ENCODE measurements around the gene ATF6. TPM values are rescaled to one million over a fixed set of nuclear protein-coding genes. Genes with fewer than 3 reads are reported as not detected.

Gene ATF6
- total RNA-seq, 4 donors from 2014 or later: 13.4 to 24.8 (median 17.6) TPM

- WGBS, 2 donors: 92 to 93% methylated on average over 3 of the region's 3 CpGs
These were observed 186.6 kb downstream of the ATF6 start for GRCh38 chr1:161952607-161953172.

DNA sequence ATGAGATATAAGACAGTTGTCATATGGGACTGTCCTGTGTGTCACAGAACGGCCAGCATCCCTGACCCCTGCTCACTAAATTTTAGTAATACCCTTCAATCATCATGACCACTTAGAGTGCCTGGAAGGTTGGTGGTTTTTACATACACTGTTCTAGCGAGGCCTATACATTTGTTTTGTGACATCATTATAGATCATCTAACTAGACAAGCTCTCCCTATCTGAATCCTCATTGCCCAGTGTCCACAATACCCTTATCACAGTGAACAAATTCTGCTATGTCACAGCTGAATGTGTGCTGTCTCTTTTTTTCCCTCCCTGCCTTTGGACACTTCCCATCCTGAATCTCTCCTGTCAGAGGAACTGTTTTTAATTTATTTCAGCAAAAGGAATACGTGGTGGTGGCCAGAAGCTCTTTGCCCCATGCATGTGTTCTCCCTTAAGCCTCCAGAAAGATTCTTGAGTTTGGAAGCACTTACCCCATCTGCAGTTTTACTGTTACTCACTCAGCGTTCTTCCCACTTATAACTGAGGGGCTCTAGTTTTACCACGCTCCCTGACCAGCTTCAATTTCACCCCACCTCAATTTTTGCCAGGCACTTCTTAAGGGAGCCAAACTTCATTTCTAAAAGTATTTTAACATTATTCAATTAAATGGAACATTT lies 187.3 kb downstream of the ATF6 start:
- Histone ChIP-seq H3K27ac (no peak overlapping the region), H3K27me3 (no peaks in the 10 kb centered on the region), H3K4me1 (peaks cover 0 to 48% (median 7%) of the 10 kb centered on the region in 3 donors), H3K36me3 (peaks cover 0 to 1% (median 0%) of the 10 kb centered on the region in 3 donors), H3K4me3 (no peak overlapping the region), H3K9me3 (no peaks in the 10 kb centered on the region)
- TF ChIP-seq POLR2A (IDR thresholded peaks at IDR 0.05) (no peak), CTCF (IDR thresholded peaks at IDR 0.05) (no peak)
- intact Hi-C loops (cut with DNase I): no loop called here
- WGBS, 2 donors: 82 to 91% methylated on average over 5 of the region's 5 CpGs
- no peak for DNase-seq

More at GRCh38 chr1:161952607-161953172, 186.6 kb downstream of the ATF6 start:
- H3K36me3 ChIP-seq: no peaks in the 10 kb centered on the region
- no peaks in the 10 kb centered on the region for H3K9me3 ChIP-seq
- no peak overlapping the region for H3K4me3 ChIP-seq
- no peak for TF ChIP-seq POLR2A (IDR thresholded peaks at IDR 0.05)
- no peak for TF ChIP-seq CTCF (IDR thresholded peaks at IDR 0.05)
- peaks cover 0 to 49% (median 7%) of the 10 kb centered on the region in 3 donors for H3K4me1 ChIP-seq
- no peak overlapping the region for H3K27ac ChIP-seq
- no peaks in the 10 kb centered on the region for H3K27me3 ChIP-seq
- DNase-seq: no peak
- intact Hi-C loops (cut with DNase I): no loop called here

DNA sequence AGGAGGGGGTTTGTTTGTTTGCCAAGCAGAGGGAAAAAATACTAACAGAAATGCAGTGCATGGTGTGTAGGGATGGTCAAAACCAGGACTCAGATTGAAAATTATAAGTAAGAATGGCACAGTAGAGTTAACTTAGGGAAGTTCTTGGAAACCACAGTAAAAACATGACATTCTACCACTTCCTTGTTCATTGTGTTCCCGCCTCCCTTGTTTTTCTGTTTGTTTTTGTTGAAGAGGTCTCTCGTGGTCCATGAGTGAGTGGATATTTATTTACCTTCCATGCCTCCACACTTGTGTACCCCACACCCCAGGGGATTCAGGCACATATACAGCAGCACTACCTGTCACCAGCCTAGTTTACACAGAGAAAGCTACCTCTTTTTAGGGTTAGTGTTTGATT lies 187.9 kb downstream of the ATF6 start:
- intact Hi-C loops (cut with DNase I): no loop called here
- H3K4me3 ChIP-seq: no peak overlapping the region
- TF ChIP-seq POLR2A (IDR thresholded peaks at IDR 0.05): no peak
- TF ChIP-seq CTCF (IDR thresholded peaks at IDR 0.05): no peak
- no peaks in the 10 kb centered on the region for H3K9me3 ChIP-seq
- WGBS, 2 donors: 40 to 51% methylated on average over 2 of the region's 2 CpGs
- DNase-seq: no peak
- no peak overlapping the region for H3K27ac ChIP-seq
- H3K36me3 ChIP-seq: peaks cover 0 to 8% (median 6%) of the 10 kb centered on the region in 3 donors
- H3K4me1 ChIP-seq: peaks cover 0 to 43% (median 5%) of the 10 kb centered on the region in 3 donors
- H3K27me3 ChIP-seq: no peaks in the 10 kb centered on the region

GRCh38 chr1:161954466-161954865 lies 188.3 kb downstream of the ATF6 start:
- no peaks in the 10 kb centered on the region for H3K9me3 ChIP-seq
- H3K27ac ChIP-seq: no peak overlapping the region
- intact Hi-C loops (cut with DNase I): no loop called here
- no peak for TF ChIP-seq POLR2A (IDR thresholded peaks at IDR 0.05)
- no peak for TF ChIP-seq CTCF (IDR thresholded peaks at IDR 0.05)
- peaks cover 0 to 10% (median 7%) of the 10 kb centered on the region in 3 donors for H3K36me3 ChIP-seq
- H3K4me1 ChIP-seq: peaks cover 0 to 39% (median under 1%) of the 10 kb centered on the region in 3 donors
- no peak overlapping the region for H3K4me3 ChIP-seq
- DNase-seq: no peak
- no peaks in the 10 kb centered on the region for H3K27me3 ChIP-seq

- 81 to 95% methylated on average over 2 of the region's 2 CpGs for WGBS, 2 donors
- Histone ChIP-seq H3K9me3 (no peaks in the 10 kb centered on the region), H3K36me3 (peaks cover 0 to 21% (median 7%) of the 10 kb centered on the region in 3 donors), H3K27me3 (no peaks in the 10 kb centered on the region), H3K4me3 (no peak overlapping the region), H3K4me1 (peaks cover 0 to 29% (median 0%) of the 10 kb centered on the region in 3 donors), H3K27ac (no peak overlapping the region)
- DNase-seq: no peak
- intact Hi-C loops (cut with DNase I): no loop called here
- TF ChIP-seq POLR2A (IDR thresholded peaks at IDR 0.05): no peak
- TF ChIP-seq CTCF (IDR thresholded peaks at IDR 0.05): no peak
These were observed 189.5 kb downstream of the ATF6 start for GRCh38 chr1:161955606-161956005.
